HepG2 (cell line): ENCODE results near the gene PEX7. TPM values are rescaled to one million over a fixed set of nuclear protein-coding genes. Genes with fewer than 3 reads are reported as not detected.

Source experiments
- DNMT1 ChIP-seq: sonication (generic); formaldehyde crosslinking; IDR thresholded peaks from 2 replicates; pipeline ENCODE4 v1.5.1; 2020; ENCODE audit warnings: mild to moderate bottlenecking, missing genetic modification reagents
- EHMT2 ChIP-seq: fragments of 200-600 bp; sonication (generic); IDR thresholded peaks from 2 replicates; pipeline ENCODE4 v1.7.0; 2017; ENCODE audit warnings: antibody characterized with exemption, low read depth, low read length, borderline replicate concordance
- HOXA3 ChIP-seq: sonication (generic); formaldehyde crosslinking; IDR thresholded peaks from 2 replicates; pipeline ENCODE4 v1.5.0; 2020; ENCODE audit warnings: missing genetic modification reagents
- MIER2 ChIP-seq: IDR thresholded peaks from 2 replicates; pipeline ENCODE4 v1.6.1; 2016; ENCODE audit warnings: missing biosample characterization, missing genetic modification reagents
- MTA3 ChIP-seq: sonication (generic); formaldehyde crosslinking; IDR thresholded peaks from 2 replicates; pipeline ENCODE4 v1.4.0; 2020; ENCODE audit warnings: missing genetic modification reagents
- NFYB ChIP-seq: sonication (generic); formaldehyde crosslinking; IDR thresholded peaks from 2 replicates; pipeline ENCODE4 v1.4.0; 2020; ENCODE audit warnings: missing genetic modification reagents
- NFYC ChIP-seq: IDR thresholded peaks from 2 replicates; pipeline ENCODE4 v1.6.1; 2016; ENCODE audit warnings: missing genetic modification reagents, missing compliant biosample characterization
- NR2F6 ChIP-seq, 2 experiments: IDR thresholded peaks; 2 replicates each; pipeline ENCODE4 v1.6.1; 2016; ENCODE audit warnings: antibody characterized with exemption in 1 of 2, mild to moderate bottlenecking in 1 of 2
- PHF8 ChIP-seq: sonication (generic); formaldehyde crosslinking; IDR thresholded peaks from 2 replicates; pipeline ENCODE4 v1.5.0; 2020; ENCODE audit warnings: missing genetic modification reagents
- PLRG1 ChIP-seq: fragments of 450-650 bp; conservative IDR thresholded peaks from 2 replicates; pipeline ENCODE4 v1.6.1; 2016
- SRSF4 ChIP-seq: fragments of 200-400 bp; formaldehyde crosslinking; IDR thresholded peaks from one replicate; pipeline ENCODE4 v1.6.1; 2018; ENCODE audit warnings: mild to moderate bottlenecking, low read depth, low read length, moderate library complexity; ENCODE audit not compliant: poor library complexity, severe bottlenecking
- SSRP1 ChIP-seq: IDR thresholded peaks from 2 replicates; pipeline ENCODE4 v1.6.1; 2016; ENCODE audit warnings: control low read depth
- ZFY ChIP-seq: sonication (generic); formaldehyde crosslinking; IDR thresholded peaks from 2 replicates; pipeline ENCODE4 v1.4.0; 2020; ENCODE audit warnings: missing genetic modification reagents
- ZNF788 ChIP-seq: sonication (generic); formaldehyde crosslinking; IDR thresholded peaks from 2 replicates; pipeline ENCODE4 v1.5.0; 2020; ENCODE audit warnings: mild to moderate bottlenecking, missing genetic modification reagents, borderline replicate concordance
- ZNF850 ChIP-seq: sonication (generic); formaldehyde crosslinking; conservative IDR thresholded peaks from 2 replicates; pipeline ENCODE4 v1.9.0; 2021; ENCODE audit warnings: mild to moderate bottlenecking, missing genetic modification reagents
- ZSCAN9 ChIP-seq: IDR thresholded peaks from 2 replicates; pipeline ENCODE4 v1.6.1; 2016; ENCODE audit warnings: borderline replicate concordance
- polyA plus RNA-seq, 8 experiments: library from polyadenylated mRNA; depleted of rRNA in 3 of 8; stranded (reverse) in 7 of 8; unstranded in 1 of 8; fragments of >200 nt; fragmentation: Illumina TruSeq in 4 of 8; extraction: Trizol in 4 of 8; gene quantifications; 2 replicates each; pipeline versions ENCODE4 v1.2.1 to v1.2.3, GENCODE V29; 2011 to 2016; ENCODE audit warnings: low read depth in 4 of 8, missing spikeins in 1 of 8, mixed read lengths in 1 of 8; ENCODE audit not compliant: insufficient read depth in 1 of 8
- total RNA-seq, 5 experiments: library from RNA; depleted of rRNA; stranded (reverse); fragments of >200 nt; fragmentation: Illumina TruSeq; extraction: Trizol; gene quantifications; 2 replicates each; pipeline ENCODE4 v1.2.3, GENCODE V29; 2016; ENCODE audit warnings: low read depth in 1 of 5
- TF ChIP-seq, protein P1 (sequence below): sonication (generic); formaldehyde crosslinking; IDR thresholded peaks from 2 replicates; pipeline ENCODE4 v1.5.1; 2020; ENCODE audit warnings: mild to moderate bottlenecking, missing genetic modification reagents, moderate library complexity
- TF ChIP-seq, protein P2 (sequence below): sonication (generic); formaldehyde crosslinking; IDR thresholded peaks from 2 replicates; pipeline ENCODE4 v1.5.0; 2020; ENCODE audit warnings: missing genetic modification reagents, mild to moderate bottlenecking, borderline replicate concordance
- TF ChIP-seq, protein P3 (sequence below): sonication (generic); formaldehyde crosslinking; IDR thresholded peaks from 2 replicates; pipeline ENCODE4 v1.4.0; 2020; ENCODE audit warnings: mild to moderate bottlenecking, missing genetic modification reagents

PEX7 gene
- total and polyA plus RNA-seq, 2 of the 13 experiments (the other 11 are each of a cell fraction or from before 2014, with no cell fraction given), result 0.04 to 0.53 TPM

- TF ChIP-seq ZSCAN9 (CRISPR knock-in tag) (no peak), PHF8 (CRISPR knock-in tag) (peak; percentile 28; the same call in 1 of the 2 replicates), PLRG1 (no peak), NR2F6 (IDR thresholded peaks at IDR 0.05) (no peak), NR2F6 (CRISPR knock-in tag; IDR thresholded peaks at IDR 0.05) (no peak), EHMT2 (no peak), MIER2 (CRISPR knock-in tag) (no peak), ZNF850 (no peak), DNMT1 (CRISPR knock-in tag) (0 out of 2 replicates have a peak, but pooled peaks have one; percentile 26), ZNF788 (no peak), HOXA3 (CRISPR knock-in tag) (peak; percentile 84), NFYB (CRISPR knock-in tag) (peak; percentile 65), SSRP1 (CRISPR knock-in tag) (no peak), SRSF4 (no peak), MTA3 (CRISPR knock-in tag) (no peak), NFYC (CRISPR knock-in tag) (peak; percentile 78), ZFY (CRISPR knock-in tag) (peak; percentile 31; the same call in 1 of the 2 replicates)
- TF ChIP-seq, protein P1, sequence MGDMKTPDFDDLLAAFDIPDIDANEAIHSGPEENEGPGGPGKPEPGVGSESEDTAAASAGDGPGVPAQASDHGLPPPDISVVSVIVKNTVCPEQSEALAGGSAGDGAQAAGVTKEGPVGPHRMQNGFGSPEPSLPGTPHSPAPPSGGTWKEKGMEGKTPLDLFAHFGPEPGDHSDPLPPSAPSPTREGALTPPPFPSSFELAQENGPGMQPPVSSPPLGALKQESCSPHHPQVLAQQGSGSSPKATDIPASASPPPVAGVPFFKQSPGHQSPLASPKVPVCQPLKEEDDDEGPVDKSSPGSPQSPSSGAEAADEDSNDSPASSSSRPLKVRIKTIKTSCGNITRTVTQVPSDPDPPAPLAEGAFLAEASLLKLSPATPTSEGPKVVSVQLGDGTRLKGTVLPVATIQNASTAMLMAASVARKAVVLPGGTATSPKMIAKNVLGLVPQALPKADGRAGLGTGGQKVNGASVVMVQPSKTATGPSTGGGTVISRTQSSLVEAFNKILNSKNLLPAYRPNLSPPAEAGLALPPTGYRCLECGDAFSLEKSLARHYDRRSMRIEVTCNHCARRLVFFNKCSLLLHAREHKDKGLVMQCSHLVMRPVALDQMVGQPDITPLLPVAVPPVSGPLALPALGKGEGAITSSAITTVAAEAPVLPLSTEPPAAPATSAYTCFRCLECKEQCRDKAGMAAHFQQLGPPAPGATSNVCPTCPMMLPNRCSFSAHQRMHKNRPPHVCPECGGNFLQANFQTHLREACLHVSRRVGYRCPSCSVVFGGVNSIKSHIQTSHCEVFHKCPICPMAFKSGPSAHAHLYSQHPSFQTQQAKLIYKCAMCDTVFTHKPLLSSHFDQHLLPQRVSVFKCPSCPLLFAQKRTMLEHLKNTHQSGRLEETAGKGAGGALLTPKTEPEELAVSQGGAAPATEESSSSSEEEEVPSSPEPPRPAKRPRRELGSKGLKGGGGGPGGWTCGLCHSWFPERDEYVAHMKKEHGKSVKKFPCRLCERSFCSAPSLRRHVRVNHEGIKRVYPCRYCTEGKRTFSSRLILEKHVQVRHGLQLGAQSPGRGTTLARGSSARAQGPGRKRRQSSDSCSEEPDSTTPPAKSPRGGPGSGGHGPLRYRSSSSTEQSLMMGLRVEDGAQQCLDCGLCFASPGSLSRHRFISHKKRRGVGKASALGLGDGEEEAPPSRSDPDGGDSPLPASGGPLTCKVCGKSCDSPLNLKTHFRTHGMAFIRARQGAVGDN, result peak; percentile 7; the same call in 1 of the 2 replicates
- TF ChIP-seq, protein P2, sequence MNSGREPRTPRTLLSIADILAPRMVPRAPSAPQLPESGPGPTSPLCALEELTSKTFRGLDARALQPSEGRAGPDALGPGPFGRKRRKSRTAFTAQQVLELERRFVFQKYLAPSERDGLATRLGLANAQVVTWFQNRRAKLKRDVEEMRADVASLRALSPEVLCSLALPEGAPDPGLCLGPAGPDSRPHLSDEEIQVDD (CRISPR knock-in tag), result no peak
- TF ChIP-seq, protein P3, sequence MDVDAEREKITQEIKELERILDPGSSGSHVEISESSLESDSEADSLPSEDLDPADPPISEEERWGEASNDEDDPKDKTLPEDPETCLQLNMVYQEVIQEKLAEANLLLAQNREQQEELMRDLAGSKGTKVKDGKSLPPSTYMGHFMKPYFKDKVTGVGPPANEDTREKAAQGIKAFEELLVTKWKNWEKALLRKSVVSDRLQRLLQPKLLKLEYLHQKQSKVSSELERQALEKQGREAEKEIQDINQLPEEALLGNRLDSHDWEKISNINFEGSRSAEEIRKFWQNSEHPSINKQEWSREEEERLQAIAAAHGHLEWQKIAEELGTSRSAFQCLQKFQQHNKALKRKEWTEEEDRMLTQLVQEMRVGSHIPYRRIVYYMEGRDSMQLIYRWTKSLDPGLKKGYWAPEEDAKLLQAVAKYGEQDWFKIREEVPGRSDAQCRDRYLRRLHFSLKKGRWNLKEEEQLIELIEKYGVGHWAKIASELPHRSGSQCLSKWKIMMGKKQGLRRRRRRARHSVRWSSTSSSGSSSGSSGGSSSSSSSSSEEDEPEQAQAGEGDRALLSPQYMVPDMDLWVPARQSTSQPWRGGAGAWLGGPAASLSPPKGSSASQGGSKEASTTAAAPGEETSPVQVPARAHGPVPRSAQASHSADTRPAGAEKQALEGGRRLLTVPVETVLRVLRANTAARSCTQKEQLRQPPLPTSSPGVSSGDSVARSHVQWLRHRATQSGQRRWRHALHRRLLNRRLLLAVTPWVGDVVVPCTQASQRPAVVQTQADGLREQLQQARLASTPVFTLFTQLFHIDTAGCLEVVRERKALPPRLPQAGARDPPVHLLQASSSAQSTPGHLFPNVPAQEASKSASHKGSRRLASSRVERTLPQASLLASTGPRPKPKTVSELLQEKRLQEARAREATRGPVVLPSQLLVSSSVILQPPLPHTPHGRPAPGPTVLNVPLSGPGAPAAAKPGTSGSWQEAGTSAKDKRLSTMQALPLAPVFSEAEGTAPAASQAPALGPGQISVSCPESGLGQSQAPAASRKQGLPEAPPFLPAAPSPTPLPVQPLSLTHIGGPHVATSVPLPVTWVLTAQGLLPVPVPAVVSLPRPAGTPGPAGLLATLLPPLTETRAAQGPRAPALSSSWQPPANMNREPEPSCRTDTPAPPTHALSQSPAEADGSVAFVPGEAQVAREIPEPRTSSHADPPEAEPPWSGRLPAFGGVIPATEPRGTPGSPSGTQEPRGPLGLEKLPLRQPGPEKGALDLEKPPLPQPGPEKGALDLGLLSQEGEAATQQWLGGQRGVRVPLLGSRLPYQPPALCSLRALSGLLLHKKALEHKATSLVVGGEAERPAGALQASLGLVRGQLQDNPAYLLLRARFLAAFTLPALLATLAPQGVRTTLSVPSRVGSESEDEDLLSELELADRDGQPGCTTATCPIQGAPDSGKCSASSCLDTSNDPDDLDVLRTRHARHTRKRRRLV, result no peak
Observed at GRCh38 chr6:136822376-136823127, at the start of gene PEX7 (continued).
